CD4-positive, alpha-beta memory T cell (primary cell): Measurements from ENCODE around the gene NID1. TPM values are rescaled to one million over a fixed set of nuclear protein-coding genes. Genes with fewer than 3 reads are reported as not detected.

Experiments
- CTCF ChIA-PET: fragments of 350-600 bp; sonication (Branson Sonifier 250); formaldehyde crosslinking; loops from one replicate; lab custom pipeline; 2021; ENCODE audit warnings: inconsistent platforms; ENCODE audit not compliant: partially characterized antibody; lab: Charles Lee
- POLR2A ChIA-PET: fragments of 350-600 bp; sonication (Branson Sonifier 250); formaldehyde crosslinking; loops from one replicate; lab custom pipeline; 2021; ENCODE audit not compliant: partially characterized antibody; lab: Charles Lee
- DNase-seq, 5 donors: peaks; one replicate each; pipeline versions ENCODE4 v3.0.0 to v3.0.0-alpha.2; 2020 to 2022; ENCODE audit warnings: mixed read lengths in 1 of 5
- H3K27ac ChIP-seq: one replicate; pipeline ENCODE4 v1.7.0; 2013; ENCODE audit warnings: low read depth, low read length
- H3K27me3 ChIP-seq: 2 replicates; pipeline ENCODE4 v1.7.0; 2013; ENCODE audit warnings: mild to moderate bottlenecking, low read length, moderate library complexity; ENCODE audit not compliant: insufficient read depth
- H3K36me3 ChIP-seq: 2 replicates; pipeline ENCODE4 v1.7.0; 2013; ENCODE audit warnings: mild to moderate bottlenecking, low read length, moderate library complexity; ENCODE audit not compliant: insufficient read depth
- H3K4me1 ChIP-seq: 2 replicates; pipeline ENCODE4 v1.7.0; 2013; ENCODE audit warnings: mild to moderate bottlenecking, low read length, moderate library complexity; ENCODE audit not compliant: insufficient read depth
- H3K4me3 ChIP-seq, 2 donors: one replicate each; pipeline ENCODE4 v1.7.0; 2013; ENCODE audit warnings: low read length in 2 of 2, mild to moderate bottlenecking in 1 of 2
- H3K9me3 ChIP-seq, 2 donors: one replicate each; pipeline ENCODE4 v1.7.0; 2013; ENCODE audit warnings: low read length in 2 of 2, control low read depth in 1 of 2; ENCODE audit not compliant: control insufficient read depth in 1 of 2
- H3K27ac Mint-ChIP-seq, 7 donors: one replicate each; pipeline ENCODE4 v1.8.0; 2020 to 2021; ENCODE audit warnings: mixed read lengths in 7 of 7, mild to moderate bottlenecking in 6 of 7, inconsistent platforms in 3 of 7, moderate library complexity in 3 of 7
- H3K27me3 Mint-ChIP-seq, 2 donors: one replicate each; pipeline ENCODE4 v1.8.0; 2020 to 2021; ENCODE audit warnings: mixed read lengths in 2 of 2
- H3K36me3 Mint-ChIP-seq, 2 donors: one replicate each; pipeline ENCODE4 v1.8.0; 2020 to 2021; ENCODE audit warnings: mixed read lengths in 2 of 2, inconsistent platforms in 1 of 2, mild to moderate bottlenecking in 1 of 2
- H3K4me1 Mint-ChIP-seq, 4 donors: one replicate each; pipeline ENCODE4 v1.8.0; 2020 to 2021; ENCODE audit warnings: mixed read lengths in 4 of 4, mild to moderate bottlenecking in 1 of 4
- H3K4me3 Mint-ChIP-seq, 8 donors: one replicate each; pipeline ENCODE4 v1.8.0; 2020 to 2021; ENCODE audit warnings: mixed read lengths in 8 of 8, mild to moderate bottlenecking in 7 of 8, moderate library complexity in 6 of 8, inconsistent platforms in 3 of 8
- H3K9me3 Mint-ChIP-seq, 8 donors: one replicate each; pipeline ENCODE4 v1.8.0; 2020 to 2021; ENCODE audit warnings: mixed read lengths in 8 of 8, mild to moderate bottlenecking in 5 of 8, inconsistent platforms in 3 of 8, moderate library complexity in 1 of 8
- intact Hi-C: fragments of 100-400 bp; cut with micrococcal nuclease; formaldehyde crosslinking; loops from one replicate; pipeline ENCODE4 v1.15.1; 2023
- polyA plus RNA-seq, 2 donors: library from polyadenylated mRNA; unstranded; fragments of 300-500 nt; fragmentation: Illumina TruSeq; gene quantifications; one replicate each; pipeline ENCODE4 v1.2.3, GENCODE V29; 2021
- total RNA-seq, 2 experiments: library from RNA; stranded (reverse); gene quantifications; one replicate each; pipeline ENCODE4 v1.2.3, GENCODE V29; 2021

The NID1 gene
- total and polyA plus RNA-seq, 4 experiments from 2014 or later, result 0.08 to 0.17 TPM; not detected in 2

DNA sequence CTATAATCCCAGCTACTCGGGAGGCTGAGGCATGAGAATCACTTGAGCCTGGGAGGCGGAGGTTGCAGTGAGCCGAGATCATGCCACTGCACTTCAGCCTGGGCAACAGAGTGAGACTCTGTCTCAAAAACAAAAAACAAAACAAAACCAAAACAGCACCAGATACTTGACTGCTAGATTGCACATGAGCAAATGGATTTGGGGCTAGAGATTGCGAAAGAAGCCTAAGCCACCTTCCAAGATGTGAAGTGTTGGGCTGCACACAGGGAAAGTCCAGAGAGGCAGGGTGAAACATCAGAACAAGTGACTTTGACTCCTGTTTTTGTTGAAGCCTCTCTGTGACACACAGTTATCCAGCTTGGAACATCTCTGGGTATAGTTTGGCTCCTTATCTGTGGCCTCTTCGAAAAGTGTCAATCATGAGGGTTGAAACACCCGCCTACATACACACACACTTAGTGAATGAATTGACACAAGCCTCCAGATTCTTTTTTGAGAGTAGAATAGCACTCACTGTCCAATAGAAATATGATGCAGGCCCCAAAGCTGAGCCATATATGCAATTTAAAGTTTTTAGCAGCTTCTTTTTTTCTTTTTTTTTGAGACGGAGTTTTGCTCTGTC is 43.2 kb upstream of the NID1 start:
- Mint-ChIP-seq H3K36me3 (no peaks in the 10 kb centered on the region), H3K4me1 (peaks cover 2 to 5% (median 3%) of the 10 kb centered on the region in 4 donors), H3K27ac (no peak overlapping the region), H3K4me3 (no peak overlapping the region), H3K27me3 (no peaks in the 10 kb centered on the region), H3K9me3 (no peaks in the 10 kb centered on the region)
- intact Hi-C loops, result loop anchor here (2.0 to 10.0 kb wide), 3 partner anchors 647 to 761 kb away; partner anchors contain the start of gene MTR
- Histone ChIP-seq H3K36me3 (no peaks in the 10 kb centered on the region), H3K27ac (no peak overlapping the region), H3K9me3 (no peaks in the 10 kb centered on the region), H3K27me3 (no peaks in the 10 kb centered on the region), H3K4me3 (no peak overlapping the region), H3K4me1 (no peaks in the 10 kb centered on the region)
- ChIA-PET POLR2A (no interaction called here), CTCF (interaction anchor here (0.8 to 5.8 kb wide), 9 partner anchors 9 to 759 kb away, joined by 3 to 40 read pairs (median 4); no protein-coding TSS in a partner anchor)
- no peak for DNase-seq

DNA sequence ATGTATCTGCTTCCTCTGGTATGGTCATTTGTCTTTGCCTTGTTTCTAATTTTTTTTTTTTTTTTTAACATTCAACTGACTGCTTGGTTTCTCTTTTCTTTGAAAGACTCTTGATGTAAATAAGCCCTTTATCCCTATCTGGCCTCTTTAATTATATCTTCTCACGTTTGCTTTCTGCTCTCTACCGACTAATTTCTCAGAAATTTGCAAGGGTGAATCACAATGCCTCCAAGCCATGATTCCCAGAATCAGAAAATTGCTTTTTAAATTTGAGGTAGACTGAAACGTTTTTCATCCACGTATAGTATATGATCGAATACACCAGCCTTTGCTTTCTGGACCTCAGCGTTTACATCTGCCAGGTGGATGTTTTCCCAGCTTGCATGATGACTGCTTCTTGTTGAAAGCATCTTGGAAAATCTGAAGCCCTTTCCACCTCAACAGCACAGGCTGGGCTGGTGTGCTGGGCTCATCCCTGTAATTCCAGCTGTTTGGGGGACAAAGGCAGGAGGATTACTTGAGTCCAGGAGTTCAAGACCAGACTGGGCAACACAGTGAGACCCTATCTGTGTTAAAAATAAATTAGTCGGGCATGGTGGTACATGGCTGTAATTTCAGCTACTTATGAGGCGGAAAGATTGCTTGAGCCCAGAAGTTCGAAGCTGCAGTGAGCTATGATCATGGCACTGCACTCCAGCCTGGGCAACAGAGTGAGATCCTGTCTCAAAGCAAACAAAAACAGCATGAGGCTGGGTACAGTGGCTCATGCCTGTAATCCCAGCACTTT is 42.4 kb upstream of the NID1 start:
- Histone ChIP-seq H3K4me3 (no peak overlapping the region), H3K36me3 (no peaks in the 10 kb centered on the region), H3K9me3 (no peaks in the 10 kb centered on the region), H3K27ac (no peak overlapping the region), H3K27me3 (no peaks in the 10 kb centered on the region), H3K4me1 (no peaks in the 10 kb centered on the region)
- intact Hi-C loops, result loop anchor here (10.0 kb wide), 2 partner anchors 647 to 687 kb away; partner anchors contain the start of gene MTR
- H3K27ac Mint-ChIP-seq, result no peak overlapping the region
- no peak overlapping the region for H3K4me3 Mint-ChIP-seq
- no peaks in the 10 kb centered on the region for H3K9me3 Mint-ChIP-seq
- no peaks in the 10 kb centered on the region for H3K36me3 Mint-ChIP-seq
- H3K27me3 Mint-ChIP-seq, result no peaks in the 10 kb centered on the region
- DNase-seq, result no peak
- peaks cover 2 to 5% (median 3%) of the 10 kb centered on the region in 4 donors for H3K4me1 Mint-ChIP-seq
- POLR2A ChIA-PET, result no interaction called here
- CTCF ChIA-PET, result interaction anchor here (0.6 to 5.8 kb wide), 11 partner anchors 8 to 410 kb away, joined by 3 to 40 read pairs (median 3); no protein-coding TSS in a partner anchor

DNA sequence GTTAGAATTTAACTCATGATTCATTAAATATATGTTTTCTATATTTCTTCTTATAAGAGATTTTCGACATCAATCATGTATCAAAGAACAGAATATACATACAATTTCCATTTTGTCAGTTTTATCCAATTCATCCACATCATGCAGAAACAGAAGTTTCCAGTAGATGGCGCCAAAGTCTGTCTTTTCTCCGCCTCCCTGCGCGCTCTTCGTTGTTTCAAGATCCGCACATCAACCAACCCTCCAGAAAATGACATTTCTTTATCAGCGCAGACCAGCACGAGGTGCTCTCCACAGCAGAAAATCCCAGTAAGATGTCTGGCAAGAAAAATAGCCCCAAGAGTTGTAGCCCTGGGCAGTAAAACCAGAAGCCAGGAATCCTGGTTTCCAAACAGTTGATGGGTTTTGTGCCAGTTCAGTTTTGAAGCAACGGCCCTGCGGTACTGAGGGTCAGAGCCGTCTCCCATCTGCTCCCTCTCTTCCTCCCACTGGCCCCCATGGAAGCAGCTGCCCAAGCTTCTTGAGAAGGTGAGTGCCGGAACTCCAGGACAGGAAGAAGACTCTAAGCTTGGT is 38.8 kb upstream of the NID1 start:
- Histone ChIP-seq H3K27me3 (no peaks in the 10 kb centered on the region), H3K4me1 (no peaks in the 10 kb centered on the region), H3K9me3 (no peaks in the 10 kb centered on the region), H3K27ac (no peak overlapping the region), H3K36me3 (no peaks in the 10 kb centered on the region), H3K4me3 (no peak overlapping the region)
- no peaks in the 10 kb centered on the region for H3K9me3 Mint-ChIP-seq
- ChIA-PET CTCF (interaction anchor here (0.7 to 5.8 kb wide), 9 partner anchors 181 to 1458 kb away, joined by 3 to 40 read pairs (median 4); no protein-coding TSS in a partner anchor), POLR2A (no interaction called here)
- peaks cover 0 to under 1% of the 10 kb centered on the region in 2 donors for H3K27me3 Mint-ChIP-seq
- peak overlapping the region in 1 of 8 donors; percentile 23 for H3K4me3 Mint-ChIP-seq
- peak; percentile 53 to 67 (median 58) for DNase-seq
- H3K4me1 Mint-ChIP-seq, result peaks cover 2 to 5% (median 4%) of the 10 kb centered on the region in 4 donors
- no peak overlapping the region for H3K27ac Mint-ChIP-seq
- intact Hi-C loops, result loop anchor here (1.0 to 10.0 kb wide), 5 partner anchors 99 to 766 kb away; partner anchors contain the start of genes HEATR1 and MTR
- H3K36me3 Mint-ChIP-seq, result no peaks in the 10 kb centered on the region

DNA sequence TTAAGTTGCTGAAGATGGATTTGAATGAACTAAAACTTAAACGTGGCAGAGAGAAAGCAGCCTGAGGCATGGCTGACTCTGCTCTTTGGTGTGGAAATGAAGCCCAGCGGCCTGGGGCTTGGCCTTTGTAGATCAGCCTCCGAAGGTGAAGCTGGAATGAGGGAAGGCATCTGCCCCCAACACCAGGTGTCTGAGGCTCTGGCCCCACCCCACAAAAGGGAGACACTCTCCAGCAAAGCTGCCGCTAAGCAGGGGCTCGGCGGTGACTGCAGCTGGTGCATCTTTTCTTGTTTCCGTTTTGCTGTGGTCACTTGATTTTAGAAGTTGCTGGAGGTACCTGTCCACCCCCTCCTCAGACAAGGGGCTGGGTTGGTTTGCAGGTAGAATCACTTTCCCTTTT is 38.2 kb upstream of the NID1 start:
- no peak for DNase-seq
- no peaks in the 10 kb centered on the region for H3K27me3 ChIP-seq
- H3K9me3 ChIP-seq, result no peaks in the 10 kb centered on the region
- no peak overlapping the region for H3K4me3 ChIP-seq
- Mint-ChIP-seq H3K27ac (no peak overlapping the region), H3K36me3 (no peaks in the 10 kb centered on the region), H3K27me3 (peaks cover 0 to 2% of the 10 kb centered on the region in 2 donors), H3K4me3 (no peak overlapping the region), H3K9me3 (no peaks in the 10 kb centered on the region), H3K4me1 (peaks cover 2 to 5% (median 4%) of the 10 kb centered on the region in 4 donors)
- CTCF ChIA-PET, result interaction anchor here (1.2 to 3.0 kb wide), 2 partner anchors 350 to 387 kb away, joined by 4 to 10 read pairs; no protein-coding TSS in a partner anchor
- POLR2A ChIA-PET, result no interaction called here
- no peaks in the 10 kb centered on the region for H3K4me1 ChIP-seq
- no peak overlapping the region for H3K27ac ChIP-seq
- intact Hi-C loops, result loop anchor here (1.0 to 10.0 kb wide), 5 partner anchors 99 to 766 kb away; partner anchors contain the start of genes HEATR1 and MTR
- H3K36me3 ChIP-seq, result no peaks in the 10 kb centered on the region

DNA sequence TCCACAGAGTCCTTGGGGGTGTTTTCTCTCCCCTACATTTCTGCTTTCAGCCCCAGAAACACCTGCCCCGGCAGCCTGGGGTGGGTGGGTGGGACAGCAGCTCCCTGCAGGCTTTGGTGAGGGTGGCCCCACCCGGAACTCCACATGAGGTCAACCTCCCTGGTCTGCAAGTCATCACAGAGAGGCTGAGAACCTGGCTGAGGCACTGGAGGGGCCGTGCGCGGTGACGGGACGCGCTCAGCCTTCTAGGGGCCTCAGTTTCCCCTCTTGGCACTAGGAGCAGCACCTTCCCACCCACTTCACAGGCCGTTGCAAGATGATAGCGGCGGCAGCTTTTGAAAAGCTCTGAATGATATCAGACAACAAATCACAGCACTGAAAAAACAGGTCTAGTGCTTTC is 37.7 kb upstream of the NID1 start:
- H3K4me1 Mint-ChIP-seq, result peaks cover 2 to 5% (median 4%) of the 10 kb centered on the region in 4 donors
- H3K4me3 Mint-ChIP-seq, result no peak overlapping the region
- intact Hi-C loops, result loop anchor here (1.0 to 10.0 kb wide), 5 partner anchors 98 to 767 kb away; partner anchors contain the start of genes HEATR1 and MTR
- no peak for DNase-seq
- H3K27me3 Mint-ChIP-seq, result peaks cover 0 to 2% of the 10 kb centered on the region in 2 donors
- H3K9me3 Mint-ChIP-seq, result no peaks in the 10 kb centered on the region
- no peaks in the 10 kb centered on the region for H3K27me3 ChIP-seq
- H3K27ac Mint-ChIP-seq, result no peak overlapping the region
- no peaks in the 10 kb centered on the region for H3K9me3 ChIP-seq
- no peak overlapping the region for H3K4me3 ChIP-seq
- no peaks in the 10 kb centered on the region for H3K36me3 Mint-ChIP-seq
- ChIA-PET CTCF (interaction anchor here (1.2 to 3.0 kb wide), 2 partner anchors 350 to 388 kb away, joined by 4 to 10 read pairs; no protein-coding TSS in a partner anchor), POLR2A (no interaction called here)
- no peak overlapping the region for H3K27ac ChIP-seq
- H3K36me3 ChIP-seq, result no peaks in the 10 kb centered on the region
- H3K4me1 ChIP-seq, result no peaks in the 10 kb centered on the region

DNA sequence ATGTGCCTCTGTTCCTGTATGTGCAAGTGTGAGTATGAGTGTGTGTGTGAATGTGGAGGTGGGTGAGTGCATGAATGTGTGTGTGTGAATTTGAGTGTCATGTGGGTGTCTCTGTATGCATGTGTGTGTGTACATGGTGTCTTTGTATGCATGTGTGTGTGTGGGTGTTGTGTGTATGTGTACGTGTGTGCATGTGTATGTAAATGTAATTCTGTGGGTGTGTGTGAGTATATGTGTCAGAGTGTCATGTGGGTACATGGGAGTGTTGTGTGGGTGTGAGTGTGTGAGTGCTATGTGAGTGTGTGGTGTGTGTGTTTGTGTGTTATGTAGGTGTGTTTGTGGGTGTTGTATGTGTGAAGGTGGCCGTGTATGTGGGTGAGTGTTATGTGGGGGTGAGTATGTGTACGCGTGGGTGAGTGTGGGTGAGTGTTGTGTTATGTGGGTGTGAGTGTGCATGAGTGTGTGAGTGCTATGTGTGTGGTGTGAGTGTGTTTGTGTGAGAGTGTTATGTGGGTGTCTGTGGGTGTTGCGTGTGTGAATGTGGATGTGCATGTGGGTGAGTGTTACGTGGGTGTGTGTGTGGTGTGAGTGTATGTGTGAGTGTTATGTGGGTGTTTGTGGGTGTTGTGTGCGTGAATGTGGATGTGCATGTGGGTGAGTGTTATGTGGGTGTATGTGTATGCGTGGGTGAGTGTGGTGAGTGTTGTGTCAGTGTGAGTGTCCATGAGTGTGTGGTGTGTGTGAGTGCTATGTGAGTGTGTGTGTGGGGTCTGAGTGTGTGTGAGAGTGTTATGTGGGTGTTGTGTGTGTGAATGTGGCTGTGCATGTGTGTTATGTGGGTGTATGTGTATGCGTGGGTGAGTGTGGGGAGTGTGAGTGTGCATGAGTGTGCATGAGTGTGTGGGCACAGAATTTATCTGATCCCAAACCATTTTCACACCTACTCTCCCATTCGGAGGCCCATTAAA is 36.6 kb upstream of the NID1 start:
- Histone ChIP-seq H3K27ac (no peak overlapping the region), H3K4me3 (no peak overlapping the region), H3K36me3 (no peaks in the 10 kb centered on the region), H3K4me1 (no peaks in the 10 kb centered on the region), H3K27me3 (no peaks in the 10 kb centered on the region), H3K9me3 (no peaks in the 10 kb centered on the region)
- ChIA-PET CTCF (no interaction called here), POLR2A (no interaction called here)
- no peak for DNase-seq
- Mint-ChIP-seq H3K27me3 (peaks cover 0 to 7% of the 10 kb centered on the region in 2 donors), H3K4me3 (no peak overlapping the region), H3K36me3 (peaks cover 0 to 3% of the 10 kb centered on the region in 2 donors), H3K27ac (no peak overlapping the region), H3K4me1 (peaks cover 4 to 15% (median 6%) of the 10 kb centered on the region in 4 donors), H3K9me3 (peaks cover 0 to 8% (median 4%) of the 10 kb centered on the region in 8 donors)
- intact Hi-C loops, result loop anchor here (5.0 to 10.0 kb wide), 3 partner anchors 501 to 693 kb away; partner anchors contain the start of genes HEATR1 and MTR
